ENCODE data around the gene FBXO34. TPM values are rescaled to one million over a fixed set of nuclear protein-coding genes. Genes with fewer than 3 reads are reported as not detected.
"Not testable (repeated sequence)": the region's sequence is repeated elsewhere in the genome, so short reads cannot be mapped to it uniquely, and the experiment has no call there.

The FBXO34 gene
- total RNA-seq, 2 donors from 2014 or later: 26.0 to 32.7 TPM

GRCh38 chr14:55374771-55375170 lies 103.5 kb downstream of the FBXO34 start:
- TF ChIP-seq CTCF (IDR thresholded peaks at IDR 0.05): no peak
- H3K4me3 ChIP-seq: no peak overlapping the region
- H3K4me1 ChIP-seq: no peaks in the 10 kb centered on the region
- peaks cover 44% of the 10 kb centered on the region for H3K36me3 ChIP-seq
- no peak for DNase-seq (ENCODE audit: low spot score)
- no peaks in the 10 kb centered on the region for H3K9me3 ChIP-seq
- no peaks in the 10 kb centered on the region for H3K27me3 ChIP-seq
- H3K27ac ChIP-seq: no peak overlapping the region

- Histone ChIP-seq H3K27me3 (no peaks in the 10 kb centered on the region), H3K9me3 (no peaks in the 10 kb centered on the region), H3K27ac (no peak overlapping the region), H3K36me3 (peaks cover 68% of the 10 kb centered on the region), H3K4me1 (no peaks in the 10 kb centered on the region), H3K4me3 (no peak overlapping the region)
- no peak for TF ChIP-seq CTCF (IDR thresholded peaks at IDR 0.05)
- DNase-seq (ENCODE audit: low spot score): no peak
Observed at GRCh38 chr14:55377236-55377635, 106.0 kb downstream of the FBXO34 start.

- Histone ChIP-seq H3K4me1 (peaks cover 0 to 12% of the 10 kb centered on the region in 2 donors), H3K27ac (no peak overlapping the region), H3K36me3 (peaks cover 55% of the 10 kb centered on the region), H3K9me3 (no peaks in the 10 kb centered on the region), H3K4me3 (no peak overlapping the region), H3K27me3 (no peaks in the 10 kb centered on the region)
- no peak for DNase-seq (ENCODE audit: low spot score)
- no peak for TF ChIP-seq CTCF (IDR thresholded peaks at IDR 0.05)
Observed at GRCh38 chr14:55381040-55381439, 109.8 kb downstream of the FBXO34 start.

GRCh38 chr14:55381561-55381960 lies 110.3 kb downstream of the FBXO34 start:
- H3K27me3 ChIP-seq: no peaks in the 10 kb centered on the region
- DNase-seq (ENCODE audit: low spot score): no peak
- no peak overlapping the region for H3K27ac ChIP-seq
- peaks cover 0 to 12% of the 10 kb centered on the region in 2 donors for H3K4me1 ChIP-seq
- no peak overlapping the region for H3K4me3 ChIP-seq
- H3K36me3 ChIP-seq: peaks cover 49% of the 10 kb centered on the region
- TF ChIP-seq CTCF (IDR thresholded peaks at IDR 0.05): no peak
- no peaks in the 10 kb centered on the region for H3K9me3 ChIP-seq

GRCh38 chr14:55382483-55382882 lies 111.3 kb downstream of the FBXO34 start:
- peaks cover 0 to 12% of the 10 kb centered on the region in 2 donors for H3K4me1 ChIP-seq
- H3K36me3 ChIP-seq: peaks cover 40% of the 10 kb centered on the region

DNA sequence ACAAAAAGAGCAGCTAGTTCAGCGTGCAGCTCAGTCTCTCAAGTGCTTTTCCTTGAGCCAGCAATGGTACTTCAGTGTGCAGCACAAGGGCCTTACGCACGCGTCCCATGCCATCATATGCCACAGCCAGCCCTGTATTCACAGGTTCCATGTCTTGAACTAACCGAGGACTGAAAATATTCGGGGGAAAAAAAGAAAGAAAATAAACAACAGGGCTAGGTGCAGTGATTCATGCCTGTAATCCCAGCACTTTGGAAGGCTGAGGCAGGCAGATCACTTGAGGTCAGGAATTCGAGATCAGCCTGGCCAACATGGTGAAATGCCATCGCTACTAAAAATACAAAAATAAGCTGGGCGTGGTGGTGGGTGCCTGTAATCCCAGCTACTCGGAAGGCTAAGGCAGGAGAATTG lies 111.8 kb downstream of the FBXO34 start:
- H3K4me3 ChIP-seq; DNase-seq (ENCODE audit: low spot score): not testable (repeated sequence)

More at GRCh38 chr14:55382483-55382882, 111.3 kb downstream of the FBXO34 start:
- Histone ChIP-seq H3K27me3 (no peaks in the 10 kb centered on the region), H3K4me3 (no peak overlapping the region), H3K27ac (peak overlapping the region; percentile 61 to 64), H3K9me3 (no peaks in the 10 kb centered on the region)
- TF ChIP-seq CTCF (IDR thresholded peaks at IDR 0.05): no peak
- DNase-seq (ENCODE audit: low spot score): no peak

More for the DNA sequence above, 111.8 kb downstream of the FBXO34 start:
- Histone ChIP-seq H3K4me1 (peaks cover 0 to 12% of the 10 kb centered on the region in 2 donors), H3K27ac (peak overlapping the region; percentile 61 to 64), H3K36me3 (peaks cover 34% of the 10 kb centered on the region)
- H3K27me3 ChIP-seq, H3K9me3 ChIP-seq: not testable (repeated sequence)

Measured in right atrium auricular region (tissue), 2 donors.